EH (cell line): ENCODE measurements around the gene GRSF1.
A peak's percentile ranks its signal among the peaks of the same experiment; 100 is the strongest.
"Not testable (repeated sequence)": the region's sequence is repeated elsewhere in the genome, so short reads cannot be mapped to it uniquely, and the experiment has no call there.

Experiments
- DNase-seq: peaks from one replicate; pipeline ENCODE4 v3.0.0-alpha.2; 2015; ENCODE audit warnings: low read depth

Gene GRSF1

GRCh38 chr4:70839589-70840093 lies at the start of gene GRSF1:
GRSF1 (minus strand) TSS chr4:70839890; CDS start chr4:70839827, 63 bp downstream.
- DNase-seq = peak; percentile 94

GRCh38 chr4:70885174-70885573 lies 45.5 kb upstream of the GRSF1 start:
- DNase-seq = no peak

GRCh38 chr4:70880739-70881138 lies 41.0 kb upstream of the GRSF1 start:
- DNase-seq = no peak

GRCh38 chr4:70877556-70877955 lies 37.9 kb upstream of the GRSF1 start:
- DNase-seq = no peak

- no peak for DNase-seq
These were observed 34.8 kb upstream of the GRSF1 start for GRCh38 chr4:70874268-70875156.

- DNase-seq = no peak
These were observed 33.5 kb upstream of the GRSF1 start for GRCh38 chr4:70873216-70873615.

GRCh38 chr4:70868778-70869177 lies 29.1 kb upstream of the GRSF1 start:
- no peak for DNase-seq

- DNase-seq = peak; percentile 16
These were observed 23.6 kb upstream of the GRSF1 start for GRCh38 chr4:70863099-70863790.

GRCh38 chr4:70859066-70859465 lies 19.4 kb upstream of the GRSF1 start:
- DNase-seq = no peak

- DNase-seq = no peak
These were observed 18.8 kb upstream of the GRSF1 start for GRCh38 chr4:70858454-70858853.

GRCh38 chr4:70855464-70855863 lies 15.8 kb upstream of the GRSF1 start:
- no peak for DNase-seq

- no peak for DNase-seq
These were observed 9.6 kb upstream of the GRSF1 start for GRCh38 chr4:70849291-70849690.

GRCh38 chr4:70844180-70844579 lies 4.5 kb upstream of the GRSF1 start:
- no peak for DNase-seq

GRCh38 chr4:70842761-70843435 lies 3.2 kb upstream of the GRSF1 start:
- no peak for DNase-seq

- no peak for DNase-seq
These were observed 2.3 kb upstream of the GRSF1 start for GRCh38 chr4:70841951-70842350.

- no peak for DNase-seq
These were observed 1.5 kb upstream of the GRSF1 start for GRCh38 chr4:70841211-70841610.

- DNase-seq = not testable (repeated sequence)
These were observed 941 bp upstream of the GRSF1 start for GRCh38 chr4:70840631-70841030.

- DNase-seq = peak; percentile 36
These were observed 447 bp upstream of the GRSF1 start for GRCh38 chr4:70840137-70840536.

- peak; percentile 70 for DNase-seq
These were observed 763 bp downstream of the GRSF1 start for GRCh38 chr4:70838666-70839588.

- DNase-seq = peak; percentile 21
These were observed 1.5 kb downstream of the GRSF1 start for GRCh38 chr4:70838204-70838603.

- no peak for DNase-seq
These were observed 3.6 kb downstream of the GRSF1 start for GRCh38 chr4:70836081-70836480.
